GOT3 (cell line): ENCODE measurements around the gene PSAP.
"Not testable (repeated sequence)": the region's sequence is repeated elsewhere in the genome, so short reads cannot be mapped to it uniquely, and the experiment has no call there.

Source experiments
- DNase-seq: peaks from one replicate; lab custom pipeline; 2025; ENCODE audit warnings: mixed read lengths; lab: John Stamatoyannopoulos, UW

Gene PSAP

DNA sequence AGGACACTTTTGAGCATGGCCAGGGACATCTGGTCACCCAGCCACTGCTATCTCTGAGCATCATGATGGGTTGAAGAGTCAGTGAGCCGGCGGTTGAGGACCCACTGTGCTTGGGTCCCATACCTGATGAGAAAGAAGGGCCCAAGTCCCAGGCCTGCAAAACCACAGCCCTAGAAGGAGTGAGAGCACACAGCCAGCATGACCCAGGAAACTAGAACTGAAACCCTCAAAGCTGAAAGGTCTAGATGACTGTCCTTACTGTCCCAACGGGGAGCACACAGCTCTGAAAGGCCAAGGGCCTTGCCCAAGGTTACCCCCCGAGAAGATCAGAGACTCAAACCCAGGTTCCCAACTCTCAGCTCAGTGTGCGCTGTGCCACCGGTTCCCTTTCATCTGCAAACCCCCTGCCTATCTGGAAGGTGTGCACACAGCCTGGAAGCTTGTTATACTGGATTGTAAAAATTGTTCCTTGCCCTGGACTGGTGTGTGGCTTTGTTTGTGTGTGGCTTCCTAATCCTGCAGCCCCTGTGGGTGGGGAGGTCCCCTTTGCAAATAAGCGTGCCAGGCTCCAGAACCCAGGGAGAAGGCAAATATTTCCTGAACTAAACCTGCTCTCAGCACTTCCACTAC lies 22.6 kb upstream of the PSAP start:
- DNase-seq: no peak

GRCh38 chr10:71869601-71870000 lies 18.6 kb upstream of the PSAP start:
- DNase-seq: not testable (repeated sequence)

GRCh38 chr10:71868192-71868697 lies 17.2 kb upstream of the PSAP start:
- DNase-seq: no peak

GRCh38 chr10:71865561-71866041 lies 14.6 kb upstream of the PSAP start:
- no peak for DNase-seq

DNA sequence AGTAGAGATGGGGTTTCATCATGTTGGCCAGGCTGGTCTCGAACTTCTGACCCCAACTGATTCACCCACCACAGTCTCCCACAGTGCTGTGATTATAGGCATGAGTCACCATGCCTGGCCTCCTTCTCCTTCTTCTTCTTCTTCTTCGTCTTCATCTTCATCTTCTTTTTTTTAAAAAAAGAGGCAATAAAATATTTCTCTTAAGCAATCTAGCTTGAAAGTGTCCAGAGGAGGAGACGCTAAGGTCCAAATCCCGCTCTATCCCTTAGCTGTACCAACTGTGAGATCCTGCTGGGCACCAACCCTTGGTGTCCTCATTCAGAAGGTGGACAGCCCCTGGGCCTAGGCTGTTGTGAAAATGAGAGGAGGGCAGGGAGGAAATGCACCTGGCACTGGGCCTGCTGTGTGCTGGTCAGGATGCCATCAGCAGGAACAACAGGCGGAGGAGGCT lies 13.9 kb upstream of the PSAP start:
- no peak for DNase-seq

GRCh38 chr10:71863203-71863602 lies 12.2 kb upstream of the PSAP start:
- DNase-seq: no peak

GRCh38 chr10:71860243-71861029 lies 9.4 kb upstream of the PSAP start:
- peak; percentile 87 for DNase-seq

GRCh38 chr10:71857934-71858890 lies 7.2 kb upstream of the PSAP start:
- no peak for DNase-seq

- no peak for DNase-seq
Observed at GRCh38 chr10:71856619-71857018, 5.6 kb upstream of the PSAP start.

- no peak for DNase-seq
Observed at GRCh38 chr10:71854031-71854430, 3.0 kb upstream of the PSAP start.

- DNase-seq: no peak
Observed at GRCh38 chr10:71852355-71852937, 1.4 kb upstream of the PSAP start.

GRCh38 chr10:71851465-71852095 lies 529 bp upstream of the PSAP start:
- not testable (repeated sequence) for DNase-seq

GRCh38 chr10:71850021-71850742 lies 869 bp downstream of the PSAP start:
- DNase-seq: no peak

DNA sequence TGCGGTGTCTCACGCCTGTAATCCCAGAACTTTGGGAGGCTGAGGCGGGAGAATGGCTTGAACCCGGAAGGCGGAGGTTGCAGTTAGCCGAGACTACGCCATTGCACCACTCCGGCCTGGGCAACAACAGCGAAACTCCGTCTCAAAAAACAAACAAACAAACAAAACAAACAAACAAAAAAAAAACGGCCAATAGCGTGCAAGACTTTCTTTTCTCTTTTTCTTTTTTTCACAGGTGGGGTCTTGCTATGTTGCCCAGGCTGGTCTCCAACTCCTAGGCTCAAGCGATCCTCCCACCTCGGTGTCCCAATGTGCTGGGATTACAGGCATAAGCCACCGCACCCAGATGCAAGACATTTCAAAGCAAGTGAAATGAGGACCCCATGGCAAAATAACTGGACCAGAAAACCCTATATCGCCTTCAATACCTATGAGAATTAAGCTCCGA lies 1.6 kb downstream of the PSAP start:
- no peak for DNase-seq

- no peak for DNase-seq
Observed at GRCh38 chr10:71848325-71849275, 2.5 kb downstream of the PSAP start.

GRCh38 chr10:71847418-71847817 lies 3.6 kb downstream of the PSAP start:
- DNase-seq: no peak

DNA sequence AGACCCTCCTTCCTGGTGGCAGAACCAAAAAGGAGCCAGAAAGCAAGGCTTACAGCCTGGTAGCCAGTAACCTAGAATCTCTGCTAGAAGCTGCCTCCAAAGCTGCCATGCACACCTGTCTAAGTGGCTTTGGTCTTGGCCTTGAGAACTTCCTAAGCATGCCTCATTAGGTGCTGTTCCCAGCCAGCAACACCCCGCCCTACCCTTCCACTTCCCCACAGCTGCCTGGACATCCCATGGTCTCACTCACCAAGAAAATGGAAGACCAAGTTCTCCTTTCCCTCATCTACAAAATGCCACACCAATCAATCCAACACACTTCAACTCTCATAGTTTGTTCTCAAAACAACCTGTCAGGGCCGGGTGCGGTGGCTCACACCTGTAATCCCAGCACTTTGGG lies 4.2 kb downstream of the PSAP start:
- DNase-seq: no peak

- DNase-seq: no peak
Observed at GRCh38 chr10:71845410-71846405, 5.3 kb downstream of the PSAP start.
